ENCODE measurements around the gene KISS1R.

The KISS1R gene

GRCh38 chr19:948842-949496 is 31.8 kb downstream of the KISS1R start:
- Histone ChIP-seq H3K27ac (no peak overlapping the region), H3K4me3 (no peak overlapping the region)
- DNase-seq (ENCODE audit: low spot score), result no peak
- TF ChIP-seq CTCF (IDR thresholded peaks at IDR 0.05), result no peak

DNA sequence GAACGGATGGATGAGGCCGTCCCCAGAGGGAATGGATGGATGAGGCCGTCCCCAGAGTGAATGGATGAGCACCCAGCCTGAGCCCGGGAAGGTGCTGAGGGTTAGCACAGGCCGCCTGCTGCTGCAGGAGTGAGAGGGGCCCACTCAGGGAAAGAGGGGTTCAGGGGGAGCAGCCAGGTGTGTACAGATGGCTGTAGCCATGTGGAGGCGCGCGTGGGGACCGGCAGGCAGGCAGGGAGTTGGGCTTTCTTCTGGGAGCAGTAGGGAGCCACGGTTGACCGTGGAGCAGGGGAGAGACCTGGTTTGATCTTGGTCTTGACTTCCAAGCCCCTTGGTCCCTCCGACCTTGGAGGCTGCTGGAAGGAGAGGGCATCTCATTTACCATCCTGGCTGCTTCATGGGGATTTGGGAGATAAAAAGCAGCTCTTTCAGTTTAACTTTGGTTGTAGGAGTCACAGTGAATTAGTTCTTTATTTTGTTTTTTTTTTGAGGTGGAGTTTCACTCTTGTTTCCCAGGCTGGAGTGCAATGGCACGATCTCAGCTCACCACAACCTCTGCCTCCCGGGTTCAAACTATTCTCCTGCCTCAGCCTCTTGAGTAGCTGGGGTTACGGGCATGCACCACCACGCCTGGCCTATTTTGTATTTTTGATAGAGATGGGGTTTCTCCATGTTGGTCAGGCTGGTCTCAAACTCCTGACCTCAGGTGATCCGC is 33.4 kb downstream of the KISS1R start:
- no peak for DNase-seq (ENCODE audit: low spot score)
- no peak overlapping the region for H3K27ac ChIP-seq
- TF ChIP-seq CTCF (IDR thresholded peaks at IDR 0.05), result no peak
- H3K4me3 ChIP-seq, result no peak overlapping the region

GRCh38 chr19:952049-952679 is 35.0 kb downstream of the KISS1R start:
- Histone ChIP-seq H3K4me3 (no peak overlapping the region), H3K27ac (no peak overlapping the region)
- DNase-seq (ENCODE audit: low spot score), result no peak
- no peak for TF ChIP-seq CTCF (IDR thresholded peaks at IDR 0.05)

GRCh38 chr19:952680-953444 is 35.7 kb downstream of the KISS1R start:
- TF ChIP-seq CTCF (IDR thresholded peaks at IDR 0.05), result no peak
- no peak overlapping the region for H3K27ac ChIP-seq
- DNase-seq (ENCODE audit: low spot score), result no peak

DNA sequence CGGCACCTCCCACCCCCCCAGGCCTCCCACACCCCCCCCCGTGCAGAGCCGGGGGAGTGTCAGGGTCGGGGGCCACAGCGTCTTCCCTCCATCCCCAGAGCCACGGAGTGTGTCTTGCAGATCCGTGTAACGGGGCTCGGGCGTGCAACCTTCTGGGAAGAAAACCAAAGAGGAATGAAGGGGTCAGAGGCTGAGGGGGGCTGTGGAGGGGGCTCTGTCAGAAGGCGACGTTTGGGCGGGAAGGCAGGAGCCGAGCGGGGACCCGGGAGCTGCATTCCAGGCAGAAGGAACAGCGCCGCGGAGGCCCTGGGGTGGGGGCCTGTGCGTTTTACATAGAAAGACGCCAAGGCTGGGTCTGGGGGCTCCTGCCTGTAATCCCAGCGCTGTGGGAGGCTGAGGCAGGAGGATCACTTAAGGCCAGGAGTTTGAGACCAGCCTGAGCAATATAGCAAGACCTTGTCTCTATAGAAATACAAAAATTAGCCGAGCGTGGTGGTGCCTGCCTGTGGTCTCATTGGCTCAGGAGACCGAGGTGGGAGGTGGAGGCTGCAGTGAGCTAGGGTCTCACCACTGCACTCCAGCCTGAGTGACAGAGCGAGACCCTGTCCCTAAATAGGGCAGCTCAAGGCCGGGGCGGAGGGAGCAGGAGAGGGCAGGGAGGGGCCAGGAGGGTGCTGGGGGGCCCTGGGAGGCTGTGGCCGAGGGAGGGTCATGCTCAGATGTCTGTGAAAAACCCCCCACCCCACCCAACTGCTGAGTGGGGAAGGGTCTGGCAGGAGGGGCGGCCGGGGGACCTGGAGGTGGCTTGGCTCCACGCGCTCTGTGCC is 36.5 kb downstream of the KISS1R start:
- Histone ChIP-seq H3K27ac (no peak overlapping the region), H3K4me3 (no peak overlapping the region)

More at GRCh38 chr19:952680-953444, 35.7 kb downstream of the KISS1R start:
- no peak overlapping the region for H3K4me3 ChIP-seq

More for the DNA sequence above, 36.5 kb downstream of the KISS1R start:
- no peak for DNase-seq (ENCODE audit: low spot score)
- no peak for TF ChIP-seq CTCF (IDR thresholded peaks at IDR 0.05)
